ENCODE results near the gene SESN3. TPM values are rescaled to one million over a fixed set of nuclear protein-coding genes. Genes with fewer than 3 reads are reported as not detected.

Gene SESN3, protein sequence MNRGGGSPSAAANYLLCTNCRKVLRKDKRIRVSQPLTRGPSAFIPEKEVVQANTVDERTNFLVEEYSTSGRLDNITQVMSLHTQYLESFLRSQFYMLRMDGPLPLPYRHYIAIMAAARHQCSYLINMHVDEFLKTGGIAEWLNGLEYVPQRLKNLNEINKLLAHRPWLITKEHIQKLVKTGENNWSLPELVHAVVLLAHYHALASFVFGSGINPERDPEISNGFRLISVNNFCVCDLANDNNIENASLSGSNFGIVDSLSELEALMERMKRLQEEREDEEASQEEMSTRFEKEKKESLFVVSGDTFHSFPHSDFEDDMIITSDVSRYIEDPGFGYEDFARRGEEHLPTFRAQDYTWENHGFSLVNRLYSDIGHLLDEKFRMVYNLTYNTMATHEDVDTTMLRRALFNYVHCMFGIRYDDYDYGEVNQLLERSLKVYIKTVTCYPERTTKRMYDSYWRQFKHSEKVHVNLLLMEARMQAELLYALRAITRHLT
- total RNA-seq (2014; rRNA removed; shearing (Covaris generic)), result 0.26 and 0.58 TPM in 2 replicates

DNA sequence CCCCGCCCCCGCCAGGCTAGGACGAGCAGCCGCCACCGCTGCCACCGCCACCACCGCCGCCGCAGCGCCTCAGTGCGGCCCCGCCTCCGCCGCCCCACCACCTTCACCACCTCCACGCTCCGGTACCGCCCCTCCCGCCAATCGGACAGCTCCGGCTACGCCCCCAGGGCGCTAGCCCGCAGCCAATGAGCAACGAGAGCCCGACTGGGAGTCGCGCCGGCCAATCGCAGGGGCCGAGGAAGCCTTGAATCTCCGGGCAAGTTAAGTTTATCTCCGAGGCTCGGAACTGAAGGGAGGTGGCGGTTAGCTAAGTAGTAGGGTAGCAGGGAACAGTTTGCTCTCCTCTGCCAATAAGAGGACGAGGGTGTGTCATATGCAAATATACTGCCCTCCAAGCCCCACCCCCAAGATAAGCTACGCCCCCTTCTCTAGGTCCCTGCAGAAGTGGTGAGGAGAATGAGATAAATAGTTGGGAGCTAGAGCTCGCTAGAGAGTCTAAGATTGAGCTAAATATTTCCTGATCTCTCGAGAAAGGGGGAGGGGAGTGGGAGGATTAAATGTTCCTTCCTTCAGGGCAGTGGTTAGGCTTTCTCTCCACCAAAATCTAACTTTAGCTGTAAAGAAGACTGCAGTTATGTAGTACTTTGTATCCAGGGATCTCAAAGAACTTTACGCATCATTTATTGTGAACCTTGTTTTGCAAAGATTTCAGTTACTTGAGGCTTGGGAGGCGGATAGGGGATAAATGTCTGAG is at the start of gene SESN3:
TSS of gene SESN3 (minus strand) at position 76 of the 754 bp plus-strand sequence. CDS start 342 bp downstream, outside the sequence.

Other genes starting within 250 kb of the SESN3 start
- not detected in 2 replicates for gene KDM4E, start 205.9 kb downstream of the SESN3 start, total RNA-seq (2014; rRNA removed; shearing (Covaris generic))
- not detected in 2 replicates for gene KDM4F, start 181.8 kb downstream of the SESN3 start, total RNA-seq (2014; rRNA removed; shearing (Covaris generic))
- gene SRSF8, start 164.3 kb downstream of the SESN3 start, total RNA-seq (2014; rRNA removed; shearing (Covaris generic)), result 13.3 and 17.3 TPM in 2 replicates
- gene ENDOD1, start 141.4 kb downstream of the SESN3 start, total RNA-seq (2014; rRNA removed; shearing (Covaris generic)), result 17.8 and 20.0 TPM in 2 replicates